Measurements from ENCODE around the gene CASTOR1. TPM values are rescaled to one million over a fixed set of nuclear protein-coding genes. Genes with fewer than 3 reads are reported as not detected.

CASTOR1 gene
- total RNA-seq, 1 experiment from 2014 or later = 2.0 TPM

DNA sequence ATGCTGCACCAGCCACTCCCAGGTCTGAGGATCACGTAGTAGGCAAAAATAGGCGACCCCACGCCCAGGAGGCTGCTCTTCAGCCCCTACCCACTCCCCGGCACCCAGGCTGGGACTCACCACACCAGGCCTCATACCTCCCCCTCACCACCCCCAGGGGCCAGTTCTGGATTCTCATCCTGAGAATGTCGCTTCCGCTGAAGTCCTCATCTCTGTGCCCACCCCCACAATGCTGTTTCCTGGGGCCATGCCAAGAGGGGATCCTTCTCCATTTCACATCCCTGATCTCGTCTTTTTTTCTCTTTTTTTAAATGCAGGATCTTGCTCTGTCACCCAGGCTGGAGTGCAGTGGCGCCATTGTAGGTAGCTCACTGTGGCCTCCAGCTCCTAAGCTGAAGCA is 21.0 kb downstream of the CASTOR1 start:
- H3K36me3 ChIP-seq (ENCODE audit: insufficient read depth, low read length, poor library complexity, severe bottlenecking) = no peaks in the 10 kb centered on the region
- no peak for DNase-seq (ENCODE audit: low spot score)
- no peaks in the 10 kb centered on the region for H3K27me3 ChIP-seq (replicated peaks; ENCODE audit: insufficient read depth, low read depth, low read length, poor library complexity)
- H3K4me3 ChIP-seq (ENCODE audit: low read depth, low read length, poor library complexity, severe bottlenecking) = no peak overlapping the region
- ChIA-PET CTCF (no interaction called here), POLR2A (ENCODE audit: low non-redundant PET) (no interaction called here)
- no TSS peak for BruUV-seq (replicated peaks)
- H3K27ac ChIP-seq (ENCODE audit: low read depth, low read length, poor library complexity, severe bottlenecking) = no peak overlapping the region
- H3K4me1 ChIP-seq (ENCODE audit: insufficient read depth, low read length, poor library complexity, severe bottlenecking) = no peaks in the 10 kb centered on the region
- TF ChIP-seq CTCF (conservative IDR thresholded peaks at IDR 0.05; ENCODE audit: low read depth, low read length) (no peak), EZH2 (IDR thresholded peaks at IDR 0.05; ENCODE audit: borderline replicate concordance, low read depth, low read length, poor library complexity, severe bottlenecking) (no peak)
- H3K9me3 ChIP-seq (ENCODE audit: low read depth, low read length, poor library complexity, severe bottlenecking) = no peaks in the 10 kb centered on the region
- intact Hi-C loops (cut with micrococcal nuclease; ENCODE audit: unreplicated experiment) = no loop called here

GRCh38 chr22:30267382-30268302 is 21.7 kb downstream of the CASTOR1 start:
- H3K4me3 ChIP-seq (ENCODE audit: low read depth, low read length, poor library complexity, severe bottlenecking) = no peak overlapping the region
- H3K27ac ChIP-seq (ENCODE audit: low read depth, low read length, poor library complexity, severe bottlenecking) = no peak overlapping the region
- H3K9me3 ChIP-seq (ENCODE audit: low read depth, low read length, poor library complexity, severe bottlenecking) = no peaks in the 10 kb centered on the region
- no peaks in the 10 kb centered on the region for H3K36me3 ChIP-seq (ENCODE audit: insufficient read depth, low read length, poor library complexity, severe bottlenecking)
- BruUV-seq (replicated peaks) = no TSS peak
- H3K4me1 ChIP-seq (ENCODE audit: insufficient read depth, low read length, poor library complexity, severe bottlenecking) = no peaks in the 10 kb centered on the region
- POLR2A ChIA-PET (ENCODE audit: low non-redundant PET) = no interaction called here
- no peaks in the 10 kb centered on the region for H3K27me3 ChIP-seq (replicated peaks; ENCODE audit: insufficient read depth, low read depth, low read length, poor library complexity)
- intact Hi-C loops (cut with micrococcal nuclease; ENCODE audit: unreplicated experiment) = no loop called here
- DNase-seq (ENCODE audit: low spot score) = no peak
- no peak for TF ChIP-seq EZH2 (IDR thresholded peaks at IDR 0.05; ENCODE audit: borderline replicate concordance, low read depth, low read length, poor library complexity, severe bottlenecking)
- TF ChIP-seq CTCF (conservative IDR thresholded peaks at IDR 0.05; ENCODE audit: low read depth, low read length) = no peak
- CTCF ChIA-PET = no interaction called here

- no peaks in the 10 kb centered on the region for H3K4me1 ChIP-seq (ENCODE audit: insufficient read depth, low read length, poor library complexity, severe bottlenecking)
- H3K36me3 ChIP-seq (ENCODE audit: insufficient read depth, low read length, poor library complexity, severe bottlenecking) = no peaks in the 10 kb centered on the region
- H3K9me3 ChIP-seq (ENCODE audit: low read depth, low read length, poor library complexity, severe bottlenecking) = no peaks in the 10 kb centered on the region
- no peak for DNase-seq (ENCODE audit: low spot score)
- TF ChIP-seq EZH2 (IDR thresholded peaks at IDR 0.05; ENCODE audit: borderline replicate concordance, low read depth, low read length, poor library complexity, severe bottlenecking) = no peak
- TF ChIP-seq CTCF (conservative IDR thresholded peaks at IDR 0.05; ENCODE audit: low read depth, low read length) = no peak
- CTCF ChIA-PET = no interaction called here
- POLR2A ChIA-PET (ENCODE audit: low non-redundant PET) = no interaction called here
- intact Hi-C loops (cut with micrococcal nuclease; ENCODE audit: unreplicated experiment) = no loop called here
- no peaks in the 10 kb centered on the region for H3K27me3 ChIP-seq (replicated peaks; ENCODE audit: insufficient read depth, low read depth, low read length, poor library complexity)
- no TSS peak for BruUV-seq (replicated peaks)
- no peak within 1 kb of the TSS for H3K27ac ChIP-seq (ENCODE audit: low read depth, low read length, poor library complexity, severe bottlenecking)
- no peak within 1 kb of the TSS for H3K4me3 ChIP-seq (ENCODE audit: low read depth, low read length, poor library complexity, severe bottlenecking)
Measured at GRCh38 chr22:30266445-30267381, 22.6 kb downstream of the CASTOR1 start, which contains the start of gene OSM. TSS of gene OSM (minus strand) at chr22:30266851. CDS start at chr22:30266799, 52 bp downstream.
